Neural progenitor cell (in vitro differentiated cells): Measurements from ENCODE around the gene MAP3K6.

ENCODE experiments used
- EZH2 ChIP-seq: fragments of 200-600 bp; sonication (generic); IDR thresholded peaks from 2 replicates; pipeline ENCODE4 v1.6.1; 2017; ENCODE audit warnings: antibody characterized with exemption, mild to moderate bottlenecking, moderate library complexity
- EZH2phosphoT487 ChIP-seq: fragments of 200-600 bp; sonication (generic); IDR thresholded peaks from 2 replicates; pipeline ENCODE4 v1.6.1; 2017; ENCODE audit warnings: antibody characterized with exemption
- TF ChIP-seq, protein P1 (sequence below): fragments of 200-600 bp; sonication (generic); IDR thresholded peaks from 2 replicates; pipeline ENCODE4 v1.5.1; 2017; ENCODE audit warnings: antibody characterized with exemption, mild to moderate bottlenecking

DNA sequence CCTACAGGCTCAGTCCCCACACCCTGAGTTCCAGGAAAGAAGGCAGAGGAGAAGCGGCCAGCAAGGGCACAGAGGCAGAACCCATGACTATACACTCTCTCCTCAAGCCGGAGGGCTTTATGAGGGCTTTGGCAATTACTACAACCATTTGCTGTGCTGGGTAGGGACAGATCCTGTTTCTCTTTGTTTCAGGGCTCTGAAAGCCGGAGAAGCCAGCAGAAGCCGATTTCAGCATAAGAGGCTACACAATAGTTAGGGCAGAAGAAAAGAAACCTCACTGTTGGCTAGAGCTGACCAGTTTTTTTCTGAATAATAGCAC lies 39.6 kb upstream of the MAP3K6 start:
- TF ChIP-seq, protein P1, sequence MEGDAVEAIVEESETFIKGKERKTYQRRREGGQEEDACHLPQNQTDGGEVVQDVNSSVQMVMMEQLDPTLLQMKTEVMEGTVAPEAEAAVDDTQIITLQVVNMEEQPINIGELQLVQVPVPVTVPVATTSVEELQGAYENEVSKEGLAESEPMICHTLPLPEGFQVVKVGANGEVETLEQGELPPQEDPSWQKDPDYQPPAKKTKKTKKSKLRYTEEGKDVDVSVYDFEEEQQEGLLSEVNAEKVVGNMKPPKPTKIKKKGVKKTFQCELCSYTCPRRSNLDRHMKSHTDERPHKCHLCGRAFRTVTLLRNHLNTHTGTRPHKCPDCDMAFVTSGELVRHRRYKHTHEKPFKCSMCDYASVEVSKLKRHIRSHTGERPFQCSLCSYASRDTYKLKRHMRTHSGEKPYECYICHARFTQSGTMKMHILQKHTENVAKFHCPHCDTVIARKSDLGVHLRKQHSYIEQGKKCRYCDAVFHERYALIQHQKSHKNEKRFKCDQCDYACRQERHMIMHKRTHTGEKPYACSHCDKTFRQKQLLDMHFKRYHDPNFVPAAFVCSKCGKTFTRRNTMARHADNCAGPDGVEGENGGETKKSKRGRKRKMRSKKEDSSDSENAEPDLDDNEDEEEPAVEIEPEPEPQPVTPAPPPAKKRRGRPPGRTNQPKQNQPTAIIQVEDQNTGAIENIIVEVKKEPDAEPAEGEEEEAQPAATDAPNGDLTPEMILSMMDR = no peak
- no peak for TF ChIP-seq EZH2
- TF ChIP-seq EZH2phosphoT487 = no peak
